Keratinocyte (primary cell): Measurements from ENCODE around the gene DMAC2. TPM values are rescaled to one million over a fixed set of nuclear protein-coding genes. Genes with fewer than 3 reads are reported as not detected.
"Not testable (repeated sequence)": the region's sequence is repeated elsewhere in the genome, so short reads cannot be mapped to it uniquely, and the experiment has no call there.

Source experiments
- DNase-seq: peaks from one replicate; pipeline ENCODE4 v3.0.0-alpha.2; 2011; ENCODE audit warnings: low read depth, missing footprints, low spot score
- FAIRE-seq: peaks from 2 replicates; lab custom pipeline; 2011; peaks lifted over from hg19 to GRCh38; lab: Jason Lieb, UNC
- H2AFZ ChIP-seq: 2 replicates; pipeline ENCODE4 v1.6.0; 2012; ENCODE audit warnings: low read length, control low read depth, inconsistent platforms; ENCODE audit not compliant: control insufficient read depth
- H3K27ac ChIP-seq: 2 replicates; pipeline ENCODE4 v1.5.1; 2011; ENCODE audit warnings: low read length; ENCODE audit not compliant: control insufficient read depth, insufficient read depth
- H3K27me3 ChIP-seq: 3 replicates; pipeline ENCODE4 v1.6.0; 2011; ENCODE audit warnings: low read length; ENCODE audit not compliant: control insufficient read depth, insufficient read depth; ENCODE audit errors: extremely low read depth
- H3K36me3 ChIP-seq, 2 experiments: 2 replicates in 1 of 2; 3 replicates in 1 of 2; pipeline ENCODE4 v1.5.1; 2011; ENCODE audit warnings: low read length in 2 of 2, mild to moderate bottlenecking in 1 of 2; ENCODE audit not compliant: control insufficient read depth in 2 of 2, insufficient read depth in 2 of 2; ENCODE audit errors: extremely low read depth in 1 of 2
- H3K4me1 ChIP-seq: 3 replicates; pipeline ENCODE4 v1.5.1; 2011; ENCODE audit warnings: low read length; ENCODE audit not compliant: control insufficient read depth, insufficient read depth; ENCODE audit errors: extremely low read depth
- H3K4me2 ChIP-seq: 3 replicates; pipeline ENCODE4 v1.6.0; 2011; ENCODE audit warnings: low read depth, low read length; ENCODE audit not compliant: control insufficient read depth, insufficient read depth; ENCODE audit errors: extremely low read depth
- H3K4me3 ChIP-seq, 3 experiments: fragments of 200-600 bp in 1 of 3; sonication (generic) in 1 of 3; 2 replicates in 2 of 3; 3 replicates in 1 of 3; pipeline ENCODE4 v1.5.1; 2011 to 2016; ENCODE audit warnings: low read length in 3 of 3, mild to moderate bottlenecking in 3 of 3, control low read depth in 2 of 3, inconsistent platforms in 1 of 3, low read depth in 1 of 3, mixed read lengths in 1 of 3, mixed run types in 1 of 3, moderate library complexity in 1 of 3; ENCODE audit not compliant: control insufficient read depth in 2 of 3, insufficient read depth in 2 of 3; ENCODE audit errors: extremely low read depth in 1 of 3
- H3K79me2 ChIP-seq: 2 replicates; pipeline ENCODE4 v1.6.0; 2012; ENCODE audit warnings: low read length; ENCODE audit not compliant: control insufficient read depth, insufficient read depth
- H3K9ac ChIP-seq: 3 replicates; pipeline ENCODE4 v1.6.0; 2011; ENCODE audit warnings: low read length; ENCODE audit not compliant: control insufficient read depth, insufficient read depth; ENCODE audit errors: extremely low read depth
- H3K9me1 ChIP-seq: 3 replicates; pipeline ENCODE4 v1.6.0; 2011; ENCODE audit warnings: low read length; ENCODE audit not compliant: control insufficient read depth, insufficient read depth; ENCODE audit errors: extremely low read depth
- H3K9me3 ChIP-seq: 2 replicates; pipeline ENCODE4 v1.5.1; 2012; ENCODE audit warnings: low read depth, low read length; ENCODE audit not compliant: control insufficient read depth
- H4K20me1 ChIP-seq: 3 replicates; pipeline ENCODE4 v1.6.0; 2011; ENCODE audit warnings: low read length; ENCODE audit not compliant: control insufficient read depth, insufficient read depth; ENCODE audit errors: extremely low read depth
- CTCF ChIP-seq, 3 experiments: IDR thresholded peaks in 1 of 3; conservative IDR thresholded peaks in 1 of 3; optimal IDR thresholded peaks in 1 of 3; 2 replicates in 2 of 3; 3 replicates in 1 of 3; pipeline versions ENCODE3 to v1.5.1; 2011; ENCODE audit warnings: low read length in 3 of 3, mild to moderate bottlenecking in 3 of 3, moderate library complexity in 2 of 3, control low read depth in 1 of 3, inconsistent platforms in 1 of 3; ENCODE audit not compliant: insufficient read depth in 2 of 3; ENCODE audit errors: extremely low read depth in 1 of 3
- EZH2 ChIP-seq: IDR thresholded peaks from one replicate; pipeline ENCODE4 v1.6.1; 2012; ENCODE audit warnings: inconsistent platforms, mild to moderate bottlenecking, low read length, moderate library complexity
- dilution Hi-C: fragments of 300-500 bp; cut with MboI; formaldehyde crosslinking; loops from one replicate; pipeline ENCODE4 v1.7.0; 2020; ENCODE audit warnings: low sequenced_read_pairs; ENCODE audit not compliant: extremely low pct_ligation_motif_present
- polyA plus RNA-seq, 5 experiments: library from polyadenylated mRNA; depleted of rRNA in 3 of 5; stranded (reverse) in 3 of 5; stranded (forward) in 1 of 5; unstranded in 1 of 5; fragments of >200 nt; gene quantifications; 1 replicate in 1 of 5; 2 replicates in 3 of 5; 3 replicates in 1 of 5; pipeline versions ENCODE4 v1.2.1 to v1.2.3, GENCODE V29; 2011 to 2012; ENCODE audit warnings: missing spikeins in 2 of 5, low read depth in 1 of 5, low replicate concordance in 1 of 5

DMAC2 gene
- polyA plus RNA-seq, 1 donor (not counting 4 experiments of a cell fraction or from before 2014, with no cell fraction given) = 45.3 TPM

- dilution Hi-C loops = no loop called here
- no peaks in the 10 kb centered on the region for H3K9me3 ChIP-seq
- no peak overlapping the region for H3K27ac ChIP-seq
- no peak overlapping the region for H3K4me3 ChIP-seq
- H4K20me1 ChIP-seq = no peaks in the 10 kb centered on the region
- no peaks in the 10 kb centered on the region for H3K27me3 ChIP-seq
- no peak for DNase-seq
- TF ChIP-seq EZH2 (no peak), CTCF (optimal IDR thresholded peaks at IDR 0.05 in 1 of 3, IDR thresholded peaks at IDR 0.05 in 1 of 3, conservative IDR thresholded peaks at IDR 0.05 in 1 of 3; ENCODE audit: extremely low read depth in 1 of 3, insufficient read depth in 2 of 3, low read length in 3 of 3) (no peak)
- no peak overlapping the region for H2AFZ ChIP-seq
- no peak overlapping the region for H3K4me2 ChIP-seq
- peaks cover 0 to 5% of the 10 kb centered on the region in 2 experiments for H3K36me3 ChIP-seq
- H3K9me1 ChIP-seq = no peaks in the 10 kb centered on the region
- FAIRE-seq = no peak
- no peak overlapping the region for H3K9ac ChIP-seq
- H3K79me2 ChIP-seq = no peaks in the 10 kb centered on the region
- H3K4me1 ChIP-seq = peaks cover 5% of the 10 kb centered on the region
Measured at GRCh38 chr19:41410336-41411054, 29.2 kb downstream of the DMAC2 start.

GRCh38 chr19:41409288-41409687 lies 30.4 kb downstream of the DMAC2 start:
- H3K9me3 ChIP-seq = no peaks in the 10 kb centered on the region
- DNase-seq (no peak), FAIRE-seq (no peak)
- H3K4me1 ChIP-seq = peaks cover 5% of the 10 kb centered on the region
- no peak overlapping the region for H2AFZ ChIP-seq
- H3K79me2 ChIP-seq = no peaks in the 10 kb centered on the region
- H3K9ac ChIP-seq = no peak overlapping the region
- dilution Hi-C loops = no loop called here
- no peak overlapping the region for H3K4me3 ChIP-seq
- TF ChIP-seq EZH2 (no peak), CTCF (optimal IDR thresholded peaks at IDR 0.05 in 1 of 3, IDR thresholded peaks at IDR 0.05 in 1 of 3, conservative IDR thresholded peaks at IDR 0.05 in 1 of 3; ENCODE audit: extremely low read depth in 1 of 3, insufficient read depth in 2 of 3, low read length in 3 of 3) (no peak)
- H3K27ac ChIP-seq = no peak overlapping the region
- no peaks in the 10 kb centered on the region for H4K20me1 ChIP-seq
- H3K9me1 ChIP-seq = no peaks in the 10 kb centered on the region
- peaks cover 0 to 2% of the 10 kb centered on the region in 2 experiments for H3K36me3 ChIP-seq
- H3K4me2 ChIP-seq = no peak overlapping the region
- H3K27me3 ChIP-seq = no peaks in the 10 kb centered on the region

DNA sequence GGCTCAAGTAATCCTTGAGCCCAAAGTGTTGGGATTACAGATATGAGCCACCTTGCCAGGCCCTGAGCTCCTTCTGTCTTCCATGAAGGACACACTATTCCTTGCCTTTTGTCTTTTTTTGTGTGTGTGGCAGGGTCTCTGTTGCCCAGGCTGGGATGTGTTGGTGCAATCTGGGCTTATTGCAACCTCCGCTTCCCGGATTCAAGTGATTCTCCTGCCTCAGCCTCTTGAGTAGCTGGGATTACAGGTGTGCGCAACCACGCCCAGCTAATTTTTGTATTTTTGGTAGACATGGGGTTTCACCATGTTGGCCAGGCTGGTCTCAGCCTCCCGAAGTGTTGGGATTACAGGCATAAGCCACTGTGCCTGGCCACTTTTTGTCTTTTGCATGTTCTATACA lies 30.9 kb downstream of the DMAC2 start:
- H3K36me3 ChIP-seq, H3K79me2 ChIP-seq, DNase-seq, H3K27me3 ChIP-seq, H2AFZ ChIP-seq, H3K4me1 ChIP-seq, H3K4me3 ChIP-seq, H3K9ac ChIP-seq, H3K27ac ChIP-seq, H4K20me1 ChIP-seq, H3K4me2 ChIP-seq, dilution Hi-C loops, H3K9me3 ChIP-seq, FAIRE-seq, H3K9me1 ChIP-seq: not testable (repeated sequence)
